Osteocyte (in vitro differentiated cells): ENCODE data around the gene PRSS8. TPM values are rescaled to one million over a fixed set of nuclear protein-coding genes. Genes with fewer than 3 reads are reported as not detected.

Experiments used
- DNase-seq: peaks from one replicate; pipeline ENCODE4 v3.0.0; 2021; ENCODE audit warnings: mixed read lengths; ENCODE audit not compliant: unreplicated experiment; ENCODE audit errors: extremely low spot score
- H3K27ac Mint-ChIP-seq: one replicate; pipeline ENCODE4 v1.8.0; 2021; ENCODE audit warnings: mild to moderate bottlenecking, mixed read lengths; ENCODE audit not compliant: unreplicated experiment
- H3K27me3 Mint-ChIP-seq: one replicate; pipeline ENCODE4 v1.8.0; 2021; ENCODE audit warnings: mixed read lengths; ENCODE audit not compliant: unreplicated experiment
- H3K36me3 Mint-ChIP-seq: one replicate; pipeline ENCODE4 v1.8.0; 2021; ENCODE audit warnings: mixed read lengths; ENCODE audit not compliant: unreplicated experiment
- H3K4me1 Mint-ChIP-seq: one replicate; pipeline ENCODE4 v1.8.0; 2021; ENCODE audit warnings: mixed read lengths; ENCODE audit not compliant: unreplicated experiment
- H3K4me3 Mint-ChIP-seq: one replicate; pipeline ENCODE4 v1.8.0; 2021; ENCODE audit warnings: mild to moderate bottlenecking, moderate library complexity, mixed read lengths; ENCODE audit not compliant: unreplicated experiment
- H3K9me3 Mint-ChIP-seq: one replicate; pipeline ENCODE4 v1.8.0; 2021; ENCODE audit warnings: mixed read lengths; ENCODE audit not compliant: unreplicated experiment
- CTCF ChIP-seq: fragments of 200-600 bp; sonication (generic); IDR thresholded peaks from 2 replicates; pipeline ENCODE4 v1.5.0; 2021; ENCODE audit warnings: antibody characterized with exemption, mild to moderate bottlenecking, moderate library complexity
- total RNA-seq: library from RNA; stranded (reverse); gene quantifications from 2 replicates; pipeline ENCODE4 v1.2.1, GENCODE V29; 2021

The PRSS8 gene
- total RNA-seq, 1 donor from 2014 or later: not detected

- no peaks in the 10 kb centered on the region for H3K9me3 Mint-ChIP-seq
- H3K4me1 Mint-ChIP-seq: peaks cover 2% of the 10 kb centered on the region
- no peak for DNase-seq
- no peaks in the 10 kb centered on the region for H3K27me3 Mint-ChIP-seq
- H3K27ac Mint-ChIP-seq: no peak overlapping the region
- TF ChIP-seq CTCF: no peak
- H3K36me3 Mint-ChIP-seq: peaks cover 25% of the 10 kb centered on the region
- H3K4me3 Mint-ChIP-seq: no peak overlapping the region
These were observed 53.0 kb downstream of the PRSS8 start for GRCh38 chr16:31082368-31083045.

Other genes with a start within 250 kb of the PRSS8 start
- gene BCL7C, start 241.7 kb downstream of the PRSS8 start, total RNA-seq: 37.6 and 38.1 TPM in 2 replicates
- 5.1 and 6.0 TPM in 2 replicates for gene CTF1, start 239.1 kb downstream of the PRSS8 start, total RNA-seq
- 23.1 and 24.3 TPM in 2 replicates for gene FBXL19, start 212.2 kb downstream of the PRSS8 start, total RNA-seq
- gene ORAI3, start 186.7 kb downstream of the PRSS8 start, total RNA-seq: 25.2 and 30.0 TPM in 2 replicates
- gene SETD1A, start 178.0 kb downstream of the PRSS8 start, total RNA-seq: 20.1 and 22.6 TPM in 2 replicates
- 7.5 and 7.6 TPM in 2 replicates for gene HSD3B7, start 150.5 kb downstream of the PRSS8 start, total RNA-seq
- gene STX1B, start 125.1 kb downstream of the PRSS8 start, total RNA-seq: 1.8 and 4.5 TPM in 2 replicates
- 51.8 and 53.4 TPM in 2 replicates for gene STX4, start 102.2 kb downstream of the PRSS8 start, total RNA-seq
- gene ZNF668, start 61.5 kb downstream of the PRSS8 start, total RNA-seq: 13.2 and 13.5 TPM in 2 replicates
- gene ZNF646, start 61.3 kb downstream of the PRSS8 start, total RNA-seq: 18.4 and 22.5 TPM in 2 replicates
- 2.8 and 3.2 TPM in 2 replicates for gene PRSS53, start 46.8 kb downstream of the PRSS8 start, total RNA-seq
- gene VKORC1, start 40.9 kb downstream of the PRSS8 start, total RNA-seq: 141 and 148 TPM in 2 replicates
- 38.8 and 39.3 TPM in 2 replicates for gene BCKDK, start 27.3 kb downstream of the PRSS8 start, total RNA-seq
- gene KAT8, start 18.1 kb downstream of the PRSS8 start, total RNA-seq: 56.0 and 56.5 TPM in 2 replicates
- 0.67 and 0.76 TPM in 2 replicates for gene PRSS36, start 14.3 kb upstream of the PRSS8 start, total RNA-seq
- 334 and 346 TPM in 2 replicates for gene FUS, start 44.4 kb upstream of the PRSS8 start, total RNA-seq
- gene PYCARD, start 67.0 kb upstream of the PRSS8 start, total RNA-seq: 5.5 and 6.1 TPM in 2 replicates
- gene TRIM72, start 78.4 kb upstream of the PRSS8 start, total RNA-seq: not detected in 2 replicates
- not detected in 2 replicates for gene PYDC1, start 81.4 kb upstream of the PRSS8 start, total RNA-seq
- gene ITGAM, start 124.2 kb upstream of the PRSS8 start, total RNA-seq: not detected in 2 replicates
- gene ITGAX, start 219.4 kb upstream of the PRSS8 start, total RNA-seq: not detected in 2 replicates